Liver (tissue), 9 donors: ENCODE measurements around the gene RYR2. TPM values are rescaled to one million over a fixed set of nuclear protein-coding genes. Genes with fewer than 3 reads are reported as not detected.

Experiments
- DNase-seq: peaks from one replicate; pipeline ENCODE4 v3.0.0-alpha.2; 2017; ENCODE audit warnings: low spot score
- H3K27ac ChIP-seq, 2 donors: one replicate each; pipeline ENCODE4 v1.7.0; 2013; ENCODE audit warnings: inconsistent platforms in 2 of 2, low read length in 2 of 2, control low read depth in 1 of 2, low read depth in 1 of 2, mild to moderate bottlenecking in 1 of 2
- H3K27me3 ChIP-seq, 4 donors: one replicate each; pipeline versions ENCODE4 v1.6.1 to v1.7.0; 2013; ENCODE audit warnings: low read length in 3 of 4, inconsistent platforms in 1 of 4, mild to moderate bottlenecking in 1 of 4, moderate library complexity in 1 of 4; ENCODE audit not compliant: control insufficient read depth in 4 of 4, insufficient read depth in 4 of 4
- H3K36me3 ChIP-seq, 4 donors: one replicate each; pipeline versions ENCODE4 v1.6.1 to v1.7.0; 2013; ENCODE audit warnings: low read length in 3 of 4, mild to moderate bottlenecking in 3 of 4, low read depth in 1 of 4, moderate library complexity in 1 of 4; ENCODE audit not compliant: control insufficient read depth in 4 of 4, insufficient read depth in 3 of 4
- H3K4me1 ChIP-seq, 4 donors: one replicate each; pipeline versions ENCODE4 v1.6.1 to v1.7.0; 2013; ENCODE audit warnings: low read length in 3 of 4, mild to moderate bottlenecking in 3 of 4, moderate library complexity in 1 of 4; ENCODE audit not compliant: control insufficient read depth in 4 of 4, insufficient read depth in 4 of 4
- H3K4me3 ChIP-seq, 3 donors: one replicate each; pipeline versions ENCODE4 v1.6.1 to v1.7.0; 2013; ENCODE audit warnings: low read length in 3 of 3, control low read depth in 1 of 3, low read depth in 1 of 3, mild to moderate bottlenecking in 1 of 3
- H3K9ac ChIP-seq, 2 donors: one replicate each; pipeline ENCODE4 v1.7.0; 2013; ENCODE audit warnings: low read length in 2 of 2, mild to moderate bottlenecking in 2 of 2, moderate library complexity in 2 of 2, control low read depth in 1 of 2, low read depth in 1 of 2
- H3K9me3 ChIP-seq, 4 donors: one replicate each; pipeline versions ENCODE4 v1.6.1 to v1.7.0; 2013; ENCODE audit warnings: low read length in 3 of 4; ENCODE audit not compliant: control insufficient read depth in 4 of 4
- CTCF ChIP-seq: fragments of 150-350 bp; IDR thresholded peaks from 2 replicates; pipeline ENCODE4 v1.5.1; 2017; ENCODE audit warnings: improper control_type of control experiment, low read depth, low read length; ENCODE audit not compliant: missing input control
- EGR1 ChIP-seq, 2 donors: IDR thresholded peaks; 2 replicates each; pipeline ENCODE4 v1.6.1; 2016 to 2018; ENCODE audit warnings: antibody characterized with exemption in 2 of 2, low read depth in 2 of 2
- GABPA ChIP-seq, 2 donors: IDR thresholded peaks in 1 of 2; conservative IDR thresholded peaks in 1 of 2; 2 replicates each; pipeline ENCODE4 v1.6.1; 2016; ENCODE audit warnings: antibody characterized with exemption in 2 of 2, mild to moderate bottlenecking in 1 of 2, moderate library complexity in 1 of 2
- HNF4A ChIP-seq, 2 donors: conservative IDR thresholded peaks; 2 replicates each; pipeline ENCODE4 v1.6.1; 2016; ENCODE audit warnings: antibody characterized with exemption in 2 of 2, mild to moderate bottlenecking in 2 of 2
- HNF4G ChIP-seq: IDR thresholded peaks from 2 replicates; pipeline ENCODE4 v1.6.1; 2016; ENCODE audit warnings: antibody characterized with exemption
- NR2F2 ChIP-seq: IDR thresholded peaks from 2 replicates; pipeline ENCODE4 v1.6.1; 2016; ENCODE audit warnings: antibody characterized with exemption
- REST ChIP-seq: IDR thresholded peaks from 2 replicates; pipeline ENCODE4 v1.6.1; 2016; ENCODE audit warnings: antibody characterized with exemption, mild to moderate bottlenecking
- RXRA ChIP-seq, 2 donors: IDR thresholded peaks; 2 replicates each; pipeline ENCODE4 v1.6.1; 2017 to 2018; ENCODE audit warnings: antibody characterized with exemption in 2 of 2, mild to moderate bottlenecking in 1 of 2
- TAF1 ChIP-seq: conservative IDR thresholded peaks from 2 replicates; pipeline ENCODE4 v1.6.1; 2016; ENCODE audit warnings: antibody characterized with exemption, mild to moderate bottlenecking
- YY1 ChIP-seq: IDR thresholded peaks from 2 replicates; pipeline ENCODE4 v1.6.1; 2016; ENCODE audit warnings: antibody characterized with exemption, mild to moderate bottlenecking
- whole genome bisulfite sequencing: extraction: QIAGEN DNeasy Blood & Tissue Kit; methylation state at CpG from one replicate; pipeline ENCODE4 v1.1.7; 2013; 5-methylcytosine and 5-hydroxymethylcytosine counted together
- polyA plus RNA-seq, 2 donors: library from polyadenylated mRNA; stranded (reverse) in 1 of 2; unstranded in 1 of 2; fragments of 200-250 nt in 1 of 2; fragments of >200 nt in 1 of 2; fragmentation: Nextera tagmentation in 1 of 2; extraction: Ambion mirVana in 1 of 2; gene quantifications; one replicate each; pipeline versions ENCODE4 v1.2.1 to v1.2.3, GENCODE V29; 2013 to 2015
- total RNA-seq, 2 donors: library from RNA; depleted of rRNA; stranded (reverse); fragments of >200 nt; gene quantifications; one replicate each; pipeline ENCODE4 v1.2.3, GENCODE V29; 2014
- TF ChIP-seq, protein P1 (sequence below): IDR thresholded peaks from 2 replicates; pipeline ENCODE4 v1.6.1; 2016; ENCODE audit warnings: antibody characterized with exemption
- TF ChIP-seq, protein P2 (sequence below): IDR thresholded peaks from 2 replicates; pipeline ENCODE4 v1.6.1; 2016; ENCODE audit warnings: antibody characterized with exemption
- donor health status: healthy.
- donor health status: healthy.
- donor health status: healthy.
- donor health status: healthy.
- donor health status: healthy.

RYR2 gene
- total and polyA plus RNA-seq, 4 donors, result 0.06 to 0.75 (median 0.31) TPM

- no peaks in the 10 kb centered on the region for H3K4me1 ChIP-seq
- H3K9me3 ChIP-seq, result no peaks in the 10 kb centered on the region
- no peak overlapping the region for H3K9ac ChIP-seq
- no peak for TF ChIP-seq NR2F2
- no peak for TF ChIP-seq REST
- H3K36me3 ChIP-seq, result no peaks in the 10 kb centered on the region
- no peak for DNase-seq
- no peak overlapping the region for H3K4me3 ChIP-seq
- H3K27me3 ChIP-seq, result no peaks in the 10 kb centered on the region
- H3K27ac ChIP-seq, result no peak overlapping the region
These were observed 21.0 kb downstream of the RYR2 start for GRCh38 chr1:237062976-237063375.

- H3K4me3 ChIP-seq, result no peak overlapping the region
- 69% methylated on average over 3 of the region's 3 CpGs for WGBS
- H3K4me1 ChIP-seq, result no peaks in the 10 kb centered on the region
- H3K9ac ChIP-seq, result no peak overlapping the region
- no peak for DNase-seq
- H3K9me3 ChIP-seq, result no peaks in the 10 kb centered on the region
- TF ChIP-seq TAF1 (no peak), CTCF (no peak), HNF4G (no peak), EGR1 (IDR thresholded peaks at IDR 0.05; ENCODE audit: low read depth in 2 of 2) (no peak), RXRA (IDR thresholded peaks at IDR 0.05) (no peak), REST (no peak), HNF4A (conservative IDR thresholded peaks at IDR 0.05) (no peak), NR2F2 (no peak), GABPA (IDR thresholded peaks at IDR 0.05 in 1 of 2, conservative IDR thresholded peaks at IDR 0.05 in 1 of 2) (no peak), YY1 (no peak)
- TF ChIP-seq, protein P1, sequence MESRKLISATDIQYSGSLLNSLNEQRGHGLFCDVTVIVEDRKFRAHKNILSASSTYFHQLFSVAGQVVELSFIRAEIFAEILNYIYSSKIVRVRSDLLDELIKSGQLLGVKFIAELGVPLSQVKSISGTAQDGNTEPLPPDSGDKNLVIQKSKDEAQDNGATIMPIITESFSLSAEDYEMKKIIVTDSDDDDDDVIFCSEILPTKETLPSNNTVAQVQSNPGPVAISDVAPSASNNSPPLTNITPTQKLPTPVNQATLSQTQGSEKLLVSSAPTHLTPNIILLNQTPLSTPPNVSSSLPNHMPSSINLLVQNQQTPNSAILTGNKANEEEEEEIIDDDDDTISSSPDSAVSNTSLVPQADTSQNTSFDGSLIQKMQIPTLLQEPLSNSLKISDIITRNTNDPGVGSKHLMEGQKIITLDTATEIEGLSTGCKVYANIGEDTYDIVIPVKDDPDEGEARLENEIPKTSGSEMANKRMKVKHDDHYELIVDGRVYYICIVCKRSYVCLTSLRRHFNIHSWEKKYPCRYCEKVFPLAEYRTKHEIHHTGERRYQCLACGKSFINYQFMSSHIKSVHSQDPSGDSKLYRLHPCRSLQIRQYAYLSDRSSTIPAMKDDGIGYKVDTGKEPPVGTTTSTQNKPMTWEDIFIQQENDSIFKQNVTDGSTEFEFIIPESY, result no peak
- TF ChIP-seq, protein P2, sequence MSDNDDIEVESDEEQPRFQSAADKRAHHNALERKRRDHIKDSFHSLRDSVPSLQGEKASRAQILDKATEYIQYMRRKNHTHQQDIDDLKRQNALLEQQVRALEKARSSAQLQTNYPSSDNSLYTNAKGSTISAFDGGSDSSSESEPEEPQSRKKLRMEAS, result no peak
- no peak overlapping the region for H3K27ac ChIP-seq
- no peaks in the 10 kb centered on the region for H3K36me3 ChIP-seq
- no peaks in the 10 kb centered on the region for H3K27me3 ChIP-seq
These were observed 23.9 kb downstream of the RYR2 start for GRCh38 chr1:237065903-237066302.
